Measurements from ENCODE around the gene GOLGA6C.
A peak's percentile ranks its signal among the peaks of the same experiment; 100 is the strongest.
"Not testable (repeated sequence)": the region's sequence is repeated elsewhere in the genome, so short reads cannot be mapped to it uniquely, and the experiment has no call there.

The GOLGA6C gene

DNA sequence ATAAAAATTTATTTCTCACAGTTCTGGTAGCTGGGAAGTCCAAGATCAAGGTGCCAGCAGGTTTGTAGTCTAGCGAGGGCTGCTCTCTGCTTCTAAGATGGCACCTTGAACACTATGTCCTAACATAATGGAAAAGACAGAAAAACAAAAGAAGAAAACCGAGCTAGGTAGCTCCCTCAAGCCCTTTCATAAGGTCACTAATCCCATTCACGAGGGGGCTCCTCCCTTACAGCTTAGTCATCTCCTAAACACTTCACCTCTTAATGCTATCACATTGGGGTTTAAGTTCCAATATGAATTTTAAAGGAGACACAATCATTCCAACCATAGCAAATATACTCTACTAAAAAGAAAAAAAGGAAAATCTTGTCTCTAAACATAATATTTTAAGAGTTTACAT is 48.1 kb downstream of the GOLGA6C start:
- in situ Hi-C loops (cut with MboI; ENCODE audit: low sequenced_read_pairs, unreplicated experiment), result loop anchor here (10.0 kb wide), 1 partner anchor 281 kb away; the partner anchor contains the start of gene PPCDC
- no peak for DNase-seq (ENCODE audit: low spot score)
- TF ChIP-seq CTCF (IDR thresholded peaks at IDR 0.05; ENCODE audit: borderline replicate concordance, control extremely low read depth, extremely low read depth, insufficient read depth, missing control alignments), result no peak

GRCh38 chr15:75307778-75308390 is 49.8 kb downstream of the GOLGA6C start:
- in situ Hi-C loops (cut with MboI; ENCODE audit: low sequenced_read_pairs, unreplicated experiment), result loop anchor here (10.0 kb wide), 1 partner anchor 283 kb away; the partner anchor contains the start of gene PPCDC
- DNase-seq (ENCODE audit: low spot score), result peak; percentile 51

DNA sequence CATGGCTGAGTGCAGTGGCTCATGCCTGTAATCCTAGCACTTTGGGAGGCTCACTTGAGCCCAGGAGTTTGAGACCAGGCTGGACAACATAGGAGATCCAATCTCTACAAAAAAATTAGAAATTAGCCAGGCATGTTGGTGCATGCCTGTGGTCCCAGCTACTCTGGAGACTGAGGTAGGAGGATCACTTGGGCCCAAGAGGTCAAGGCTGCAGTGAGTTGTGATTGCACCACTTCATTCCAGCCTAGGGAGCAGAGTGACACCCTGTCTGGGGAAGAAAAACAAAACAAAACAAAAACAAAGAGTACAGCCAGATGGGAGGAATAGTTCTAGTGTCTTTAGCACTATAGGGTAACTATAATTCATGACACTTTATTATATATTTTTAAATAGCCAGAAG is 51.6 kb downstream of the GOLGA6C start:
- TF ChIP-seq CTCF (IDR thresholded peaks at IDR 0.05; ENCODE audit: borderline replicate concordance, control extremely low read depth, extremely low read depth, insufficient read depth, missing control alignments), result no peak
- in situ Hi-C loops (cut with MboI; ENCODE audit: low sequenced_read_pairs, unreplicated experiment), result loop anchor here (10.0 kb wide), 1 partner anchor 285 kb away; the partner anchor contains the start of gene PPCDC
- DNase-seq (ENCODE audit: low spot score), result no peak

More at GRCh38 chr15:75307778-75308390, 49.8 kb downstream of the GOLGA6C start:
- TF ChIP-seq CTCF (IDR thresholded peaks at IDR 0.05; ENCODE audit: borderline replicate concordance, control extremely low read depth, extremely low read depth, insufficient read depth, missing control alignments), result peak; percentile 37

DNA sequence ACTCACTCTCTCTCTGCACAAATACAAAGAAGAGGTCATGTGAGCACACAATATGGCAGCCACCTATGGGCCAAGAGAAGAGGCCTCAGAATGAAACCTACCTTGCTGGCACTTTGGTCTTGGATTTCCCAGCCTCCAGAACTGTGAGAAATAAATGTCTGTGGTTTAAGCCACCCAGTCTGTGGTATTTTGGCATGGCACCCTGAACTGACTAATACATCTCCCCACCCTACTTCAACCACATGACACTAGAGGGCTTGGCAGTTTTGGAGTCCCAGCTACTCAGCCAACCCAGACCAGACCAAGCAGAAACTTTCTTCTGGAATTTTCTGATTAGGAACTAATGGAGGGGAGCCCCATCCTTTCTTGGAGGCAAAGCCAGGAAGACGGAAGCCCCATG is 54.4 kb downstream of the GOLGA6C start:
- in situ Hi-C loops (cut with MboI; ENCODE audit: low sequenced_read_pairs, unreplicated experiment); DNase-seq (ENCODE audit: low spot score): not testable (repeated sequence)

DNA sequence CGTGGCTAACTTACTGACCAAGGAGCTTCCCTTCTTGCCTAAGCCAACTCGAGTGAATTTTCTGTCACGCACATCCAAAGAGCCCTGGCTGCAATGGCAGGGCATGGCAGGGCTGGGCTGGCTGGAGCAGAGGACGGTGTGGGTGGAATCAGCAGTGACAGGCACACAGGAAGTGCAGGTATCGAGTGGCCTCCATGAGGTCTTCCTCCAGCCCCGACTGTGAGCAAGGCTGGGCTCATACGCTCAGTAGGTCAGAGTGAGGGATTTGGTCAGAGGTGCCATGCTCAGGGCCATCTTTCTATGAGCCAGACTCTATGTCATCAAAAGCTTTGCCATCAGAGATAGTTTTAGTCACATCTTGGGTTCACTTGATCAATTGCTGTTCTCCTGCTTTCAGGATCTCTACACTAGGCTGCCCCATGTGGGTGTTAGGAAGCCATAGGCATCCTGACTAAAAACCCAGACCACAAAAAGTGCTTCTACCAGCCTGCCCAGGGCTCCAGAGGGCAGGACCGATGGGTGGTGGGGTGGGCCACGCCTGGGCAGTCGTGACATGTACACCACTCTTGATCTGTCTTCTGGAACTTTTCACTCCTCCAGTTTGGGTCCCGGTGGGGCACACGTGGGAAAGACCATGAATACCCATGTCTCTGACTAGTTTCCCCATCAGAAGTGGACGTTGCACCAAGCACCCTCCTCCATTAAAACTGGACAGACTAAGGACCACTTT is 55.1 kb downstream of the GOLGA6C start:
- TF ChIP-seq CTCF (IDR thresholded peaks at IDR 0.05; ENCODE audit: borderline replicate concordance, control extremely low read depth, extremely low read depth, insufficient read depth, missing control alignments), result no peak
- in situ Hi-C loops (cut with MboI; ENCODE audit: low sequenced_read_pairs, unreplicated experiment), result no loop called here
- DNase-seq (ENCODE audit: low spot score), result no peak

DNA sequence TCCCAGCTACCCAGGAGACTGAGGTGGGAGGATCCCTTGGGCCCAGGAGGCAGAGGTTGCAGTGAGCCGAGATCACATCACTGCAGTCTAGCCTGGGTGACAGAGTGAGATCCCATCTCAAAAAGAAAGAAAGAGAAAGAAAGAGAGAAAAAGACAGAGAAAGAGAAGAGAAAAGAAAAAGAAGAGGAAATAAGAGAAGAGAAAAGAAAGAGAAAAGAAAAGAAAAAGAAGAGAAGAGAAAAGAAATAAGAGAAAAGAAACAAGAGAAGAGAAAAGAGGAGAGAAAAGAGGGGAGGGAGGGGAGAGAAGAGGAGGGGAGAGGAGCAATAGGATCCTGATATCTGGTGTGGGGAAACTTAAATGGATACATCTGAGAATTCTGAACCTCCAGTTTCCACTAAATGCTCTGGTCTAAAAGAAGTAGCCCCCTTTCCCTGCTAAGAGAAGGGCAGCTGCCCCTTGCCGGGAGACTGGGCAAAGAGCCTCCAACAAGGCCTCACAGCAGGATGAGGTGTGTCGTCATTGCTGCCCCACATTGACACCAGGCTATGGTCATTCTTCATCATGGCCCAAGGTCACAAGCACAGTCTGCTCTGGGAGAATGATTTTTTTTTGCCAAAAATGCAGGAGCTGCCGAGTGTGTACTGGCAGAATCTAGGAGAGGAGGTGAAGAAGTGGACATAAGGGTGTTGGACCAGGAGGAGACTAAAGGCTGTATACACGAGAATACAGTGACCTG is 56.6 kb downstream of the GOLGA6C start:
- TF ChIP-seq CTCF (IDR thresholded peaks at IDR 0.05; ENCODE audit: borderline replicate concordance, control extremely low read depth, extremely low read depth, insufficient read depth, missing control alignments), result no peak
- no peak for DNase-seq (ENCODE audit: low spot score)
- in situ Hi-C loops (cut with MboI; ENCODE audit: low sequenced_read_pairs, unreplicated experiment), result no loop called here

- in situ Hi-C loops (cut with MboI; ENCODE audit: low sequenced_read_pairs, unreplicated experiment); DNase-seq (ENCODE audit: low spot score): not testable (repeated sequence)
Observed at GRCh38 chr15:75319231-75319897, 61.2 kb downstream of the GOLGA6C start.

Measured in GM13976 (cell line).